SK-N-SH (cell line): ENCODE results near the gene CDH22.

Experiments used
- EP300 ChIP-seq, 2 experiments: IDR thresholded peaks; 2 replicates each; pipeline versions ENCODE4 v1.4.0 to v1.6.1; 2012; ENCODE audit warnings: borderline replicate concordance in 1 of 2, low read depth in 1 of 2, low read length in 1 of 2
- MXI1 ChIP-seq: IDR thresholded peaks from 2 replicates; pipeline ENCODE4 v1.6.1; 2012; ENCODE audit warnings: mild to moderate bottlenecking, low read depth, low read length, improper control_type of control experiment
- NRF1 ChIP-seq: IDR thresholded peaks from 2 replicates; pipeline ENCODE4 v1.6.1; 2012; ENCODE audit warnings: low read depth, mild to moderate bottlenecking, low read length
- POLR2AphosphoS5 ChIP-seq: IDR thresholded peaks from 2 replicates; pipeline ENCODE4 v1.6.1; 2012; ENCODE audit warnings: low read depth, low read length
- RXRA ChIP-seq: IDR thresholded peaks from 2 replicates; pipeline ENCODE4 v1.4.0; 2012; ENCODE audit warnings: low read depth, mild to moderate bottlenecking, borderline replicate concordance
- SIN3A ChIP-seq: IDR thresholded peaks from 2 replicates; pipeline ENCODE4 v1.6.1; 2012; ENCODE audit warnings: low read depth, mild to moderate bottlenecking, low read length, moderate library complexity, borderline replicate concordance
- SMC3 ChIP-seq: IDR thresholded peaks from 2 replicates; pipeline ENCODE4 v1.6.1; 2012; ENCODE audit warnings: low read depth, low read length, improper control_type of control experiment
- TAF1 ChIP-seq: IDR thresholded peaks from 2 replicates; pipeline ENCODE4 v1.6.1; 2012; ENCODE audit warnings: low read depth, mild to moderate bottlenecking, low read length, moderate library complexity, borderline replicate concordance
- YY1 ChIP-seq: IDR thresholded peaks from 2 replicates; pipeline ENCODE4 v1.4.0; 2012; ENCODE audit warnings: low read depth, mild to moderate bottlenecking
- TF ChIP-seq, protein P1 (sequence below): fragments of 200-600 bp; sonication (generic); IDR thresholded peaks from 2 replicates; pipeline ENCODE4 v1.6.1; 2017; ENCODE audit warnings: antibody characterized with exemption, mild to moderate bottlenecking, moderate library complexity
- TF ChIP-seq, protein P2 (sequence below): IDR thresholded peaks from 2 replicates; pipeline ENCODE4 v1.4.0; 2012; ENCODE audit warnings: low read depth, borderline replicate concordance
- TF ChIP-seq, protein P3 (sequence below): IDR thresholded peaks from 2 replicates; pipeline ENCODE4 v1.4.0; 2012; ENCODE audit warnings: low read depth

DNA sequence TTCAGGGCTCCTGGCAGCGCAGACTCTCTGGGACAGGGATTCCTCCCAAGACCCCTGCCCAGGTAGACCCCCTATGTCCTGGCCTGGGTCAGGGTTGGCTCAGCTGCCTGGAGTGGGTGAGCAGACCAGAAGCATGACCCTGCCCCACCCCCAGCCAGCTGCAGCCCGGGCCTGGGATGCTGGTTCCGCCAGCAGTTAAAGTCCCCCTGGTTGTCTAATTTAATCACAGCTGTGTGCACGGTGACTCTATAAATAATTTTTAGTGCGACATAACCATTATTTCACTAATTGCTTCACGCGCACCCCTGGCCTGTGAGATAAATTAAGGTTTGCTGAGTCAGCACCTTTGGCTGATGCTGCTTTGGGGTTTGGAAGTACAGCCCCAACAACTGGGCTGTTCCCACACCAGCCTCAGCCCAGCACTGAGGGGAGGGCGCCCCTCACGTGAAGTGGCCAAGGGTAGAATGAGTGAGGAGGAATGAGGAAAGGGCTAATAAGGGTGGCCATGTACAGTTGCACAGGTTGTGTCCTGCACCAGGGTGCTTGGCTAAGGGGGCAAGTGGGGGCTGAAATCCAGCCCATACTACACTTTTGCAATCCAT is 26.1 kb upstream of the CDH22 start:
- TF ChIP-seq MXI1 (no peak), YY1 (no peak), TAF1 (no peak), POLR2AphosphoS5 (no peak), SIN3A (no peak), RXRA (no peak), EP300 (IDR thresholded peaks at IDR 0.05; ENCODE audit: borderline replicate concordance in 1 of 2, low read depth in 1 of 2, low read length in 1 of 2) (no peak), SMC3 (no peak), NRF1 (no peak)
- TF ChIP-seq, protein P1, sequence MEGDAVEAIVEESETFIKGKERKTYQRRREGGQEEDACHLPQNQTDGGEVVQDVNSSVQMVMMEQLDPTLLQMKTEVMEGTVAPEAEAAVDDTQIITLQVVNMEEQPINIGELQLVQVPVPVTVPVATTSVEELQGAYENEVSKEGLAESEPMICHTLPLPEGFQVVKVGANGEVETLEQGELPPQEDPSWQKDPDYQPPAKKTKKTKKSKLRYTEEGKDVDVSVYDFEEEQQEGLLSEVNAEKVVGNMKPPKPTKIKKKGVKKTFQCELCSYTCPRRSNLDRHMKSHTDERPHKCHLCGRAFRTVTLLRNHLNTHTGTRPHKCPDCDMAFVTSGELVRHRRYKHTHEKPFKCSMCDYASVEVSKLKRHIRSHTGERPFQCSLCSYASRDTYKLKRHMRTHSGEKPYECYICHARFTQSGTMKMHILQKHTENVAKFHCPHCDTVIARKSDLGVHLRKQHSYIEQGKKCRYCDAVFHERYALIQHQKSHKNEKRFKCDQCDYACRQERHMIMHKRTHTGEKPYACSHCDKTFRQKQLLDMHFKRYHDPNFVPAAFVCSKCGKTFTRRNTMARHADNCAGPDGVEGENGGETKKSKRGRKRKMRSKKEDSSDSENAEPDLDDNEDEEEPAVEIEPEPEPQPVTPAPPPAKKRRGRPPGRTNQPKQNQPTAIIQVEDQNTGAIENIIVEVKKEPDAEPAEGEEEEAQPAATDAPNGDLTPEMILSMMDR: no peak
- TF ChIP-seq, protein P2, sequence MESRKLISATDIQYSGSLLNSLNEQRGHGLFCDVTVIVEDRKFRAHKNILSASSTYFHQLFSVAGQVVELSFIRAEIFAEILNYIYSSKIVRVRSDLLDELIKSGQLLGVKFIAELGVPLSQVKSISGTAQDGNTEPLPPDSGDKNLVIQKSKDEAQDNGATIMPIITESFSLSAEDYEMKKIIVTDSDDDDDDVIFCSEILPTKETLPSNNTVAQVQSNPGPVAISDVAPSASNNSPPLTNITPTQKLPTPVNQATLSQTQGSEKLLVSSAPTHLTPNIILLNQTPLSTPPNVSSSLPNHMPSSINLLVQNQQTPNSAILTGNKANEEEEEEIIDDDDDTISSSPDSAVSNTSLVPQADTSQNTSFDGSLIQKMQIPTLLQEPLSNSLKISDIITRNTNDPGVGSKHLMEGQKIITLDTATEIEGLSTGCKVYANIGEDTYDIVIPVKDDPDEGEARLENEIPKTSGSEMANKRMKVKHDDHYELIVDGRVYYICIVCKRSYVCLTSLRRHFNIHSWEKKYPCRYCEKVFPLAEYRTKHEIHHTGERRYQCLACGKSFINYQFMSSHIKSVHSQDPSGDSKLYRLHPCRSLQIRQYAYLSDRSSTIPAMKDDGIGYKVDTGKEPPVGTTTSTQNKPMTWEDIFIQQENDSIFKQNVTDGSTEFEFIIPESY: no peak
- TF ChIP-seq, protein P3, sequence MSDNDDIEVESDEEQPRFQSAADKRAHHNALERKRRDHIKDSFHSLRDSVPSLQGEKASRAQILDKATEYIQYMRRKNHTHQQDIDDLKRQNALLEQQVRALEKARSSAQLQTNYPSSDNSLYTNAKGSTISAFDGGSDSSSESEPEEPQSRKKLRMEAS: no peak
